SK-MEL-5 (cell line): ENCODE data around the gene INHA. TPM values are rescaled to one million over a fixed set of nuclear protein-coding genes. Genes with fewer than 3 reads are reported as not detected.

Experiments
- DNase-seq: peaks from one replicate; pipeline ENCODE4 v3.0.0-alpha.2; 2016; ENCODE audit warnings: low read depth, low spot score
- in situ Hi-C: cut with HindIII; loops from 2 replicates; pipeline ENCODE4 v1.10.0; 2016; ENCODE audit warnings: low sequenced_read_pairs, high pct_unique_total_duplicates, low pct_unique_long_range_greater_than_20kb
- total RNA-seq: library from RNA; depleted of rRNA; stranded (reverse); fragments of >200 nt; shearing (Covaris generic); gene quantifications from 2 replicates; pipeline ENCODE4 v1.2.3, GENCODE V29; 2014

Gene INHA
- total RNA-seq, 1 experiment from 2014 or later: 0.18 TPM

- in situ Hi-C loops: no loop called here
- peak; percentile 80 for DNase-seq
These were observed 19.5 kb upstream of the INHA start for GRCh38 chr2:219552382-219553167.

GRCh38 chr2:219553168-219553417 is 19.0 kb upstream of the INHA start:
- no peak for DNase-seq
- in situ Hi-C loops: no loop called here

GRCh38 chr2:219553463-219553963 is 18.6 kb upstream of the INHA start:
- no peak for DNase-seq
- in situ Hi-C loops: no loop called here

- in situ Hi-C loops: no loop called here
- no peak for DNase-seq
These were observed 17.8 kb upstream of the INHA start for GRCh38 chr2:219554350-219554749.

GRCh38 chr2:219555956-219556355 is 16.2 kb upstream of the INHA start:
- no peak for DNase-seq
- in situ Hi-C loops: no loop called here

- no peak for DNase-seq
- in situ Hi-C loops: no loop called here
These were observed 15.7 kb upstream of the INHA start for GRCh38 chr2:219556413-219556812.

GRCh38 chr2:219557320-219557719 is 14.8 kb upstream of the INHA start:
- DNase-seq: no peak
- in situ Hi-C loops: no loop called here

- in situ Hi-C loops: no loop called here
- no peak for DNase-seq
These were observed 14.0 kb upstream of the INHA start for GRCh38 chr2:219557791-219558785.

- in situ Hi-C loops: no loop called here
- no peak for DNase-seq
These were observed 12.8 kb upstream of the INHA start for GRCh38 chr2:219559156-219559915.

- no peak for DNase-seq
- in situ Hi-C loops: no loop called here
These were observed 11.8 kb upstream of the INHA start for GRCh38 chr2:219560037-219560892.

- in situ Hi-C loops: no loop called here
- DNase-seq: no peak
These were observed 11.3 kb upstream of the INHA start for GRCh38 chr2:219560893-219561178.

GRCh38 chr2:219561179-219562048 is 10.7 kb upstream of the INHA start:
- in situ Hi-C loops: no loop called here
- no peak for DNase-seq

GRCh38 chr2:219562049-219563020 is 9.8 kb upstream of the INHA start:
- in situ Hi-C loops: no loop called here

GRCh38 chr2:219563271-219563928 is 8.7 kb upstream of the INHA start:
- in situ Hi-C loops: no loop called here

More at GRCh38 chr2:219562049-219563020, 9.8 kb upstream of the INHA start:
- no peak for DNase-seq

More at GRCh38 chr2:219563271-219563928, 8.7 kb upstream of the INHA start:
- no peak for DNase-seq
